Jurkat, Clone E6-1 (cell line): ENCODE results near the gene LSM7.

Source experiments
- DNase-seq: peaks from one replicate; pipeline ENCODE4 v3.0.0-alpha.2; 2011; ENCODE audit warnings: low read depth, low spot score
- H3K4me3 ChIP-seq: 2 replicates; pipeline ENCODE4 v1.5.1; 2011; ENCODE audit warnings: mild to moderate bottlenecking, low read length, control low read depth, moderate library complexity

LSM7 gene

DNA sequence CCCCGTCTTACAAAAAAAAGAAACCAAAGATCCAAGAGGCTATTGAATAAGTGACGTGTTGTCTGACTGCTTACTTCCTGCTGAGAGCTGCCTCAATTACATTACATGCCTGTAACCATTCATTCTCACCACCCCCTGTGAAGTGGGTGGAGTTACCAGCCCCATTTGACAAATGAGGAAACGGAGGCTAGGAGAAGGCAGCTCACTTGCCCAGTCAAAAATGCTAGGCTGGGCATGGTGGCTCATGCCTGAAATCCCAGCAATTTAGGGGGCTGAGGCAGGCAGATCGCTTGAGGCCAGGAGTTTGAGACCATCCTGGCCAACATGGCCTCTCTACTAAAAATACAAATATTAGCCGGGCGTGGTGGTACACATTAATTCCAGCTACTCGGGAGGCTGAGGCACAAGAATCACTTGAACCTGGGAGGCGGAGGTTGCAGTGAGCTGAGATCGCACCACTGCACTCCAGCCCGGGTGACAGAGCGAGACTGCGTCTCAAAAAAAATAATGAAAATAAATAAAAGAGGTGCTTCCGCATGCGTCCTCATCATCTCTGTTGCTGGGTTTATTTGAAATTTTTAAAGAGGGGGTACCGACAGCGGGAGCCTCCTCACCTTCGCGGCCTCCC, 499 bp downstream of the LSM7 start:
- DNase-seq, result peak; percentile 93
- peak overlapping the region; percentile 91 for H3K4me3 ChIP-seq

DNA sequence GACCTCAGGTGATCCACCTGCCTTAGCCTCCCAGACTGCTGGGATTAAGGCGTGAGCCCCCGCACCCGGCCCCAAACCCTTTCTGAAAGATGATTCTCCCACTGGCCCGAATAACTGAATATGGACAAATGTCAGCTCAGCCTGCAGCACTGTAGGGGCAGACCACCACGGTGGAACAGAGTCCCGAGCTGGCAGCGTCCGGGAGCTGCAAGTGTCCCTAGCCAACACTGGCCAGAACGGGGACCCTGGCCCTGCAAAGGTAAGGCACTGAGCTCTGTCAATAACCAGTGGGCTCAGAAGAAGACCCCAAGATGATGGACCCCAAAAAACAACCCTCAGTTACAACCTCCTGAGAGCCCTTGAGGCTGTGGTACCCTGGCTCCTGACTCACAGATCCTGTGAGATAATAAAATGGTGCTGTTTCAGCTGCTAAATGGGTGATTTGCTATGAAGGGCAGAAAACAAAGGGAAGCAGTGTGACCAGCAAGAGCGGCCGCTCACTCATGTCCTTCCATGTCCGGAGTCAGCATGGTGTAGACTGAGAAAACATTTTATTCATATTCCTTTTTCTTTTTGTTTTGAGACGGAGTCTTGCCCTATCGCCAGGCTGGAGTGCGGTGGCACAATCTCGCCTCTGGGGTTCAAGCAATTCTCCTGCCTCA, 1.6 kb downstream of the LSM7 start:
- DNase-seq, result no peak
- H3K4me3 ChIP-seq, result peak overlapping the region; percentile 91

DNA sequence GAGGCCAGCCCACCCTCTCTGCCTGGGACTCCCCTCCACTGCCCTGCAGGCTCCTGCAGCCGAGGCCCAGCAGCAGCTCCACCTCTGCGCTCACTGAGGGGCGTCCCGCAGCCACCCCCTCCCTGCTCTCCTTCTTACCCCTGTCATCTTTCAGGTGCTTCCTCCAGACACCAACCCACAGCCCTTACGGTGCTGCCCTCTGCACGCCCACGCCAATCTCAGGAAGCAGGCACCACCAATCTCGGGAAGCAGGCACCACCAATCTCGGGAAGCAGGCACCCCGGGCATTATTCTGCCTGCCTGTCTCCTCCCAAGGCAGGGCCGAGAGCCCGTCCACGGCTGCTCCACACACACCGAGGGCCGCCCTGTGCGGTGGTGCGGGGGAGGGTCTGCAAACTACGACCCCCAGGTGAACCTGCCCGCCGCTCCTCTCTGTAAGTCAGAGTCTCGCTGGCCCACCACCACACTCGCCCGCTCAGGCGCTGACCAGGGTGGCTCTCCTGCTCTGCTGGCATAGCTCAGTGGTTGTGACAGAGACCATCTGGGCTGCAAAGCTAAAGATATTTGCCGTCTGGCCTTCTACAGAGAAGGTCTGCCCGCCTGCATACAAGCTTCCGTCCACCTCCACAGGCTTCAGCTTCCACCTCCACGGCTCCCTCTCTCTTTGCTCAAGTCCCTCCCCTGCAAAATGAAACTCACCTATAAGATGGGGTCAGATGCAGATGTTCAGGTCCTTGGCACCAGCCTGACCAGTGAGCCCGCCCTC, 2.9 kb downstream of the LSM7 start:
- no peak overlapping the region for H3K4me3 ChIP-seq
- DNase-seq, result no peak

DNA sequence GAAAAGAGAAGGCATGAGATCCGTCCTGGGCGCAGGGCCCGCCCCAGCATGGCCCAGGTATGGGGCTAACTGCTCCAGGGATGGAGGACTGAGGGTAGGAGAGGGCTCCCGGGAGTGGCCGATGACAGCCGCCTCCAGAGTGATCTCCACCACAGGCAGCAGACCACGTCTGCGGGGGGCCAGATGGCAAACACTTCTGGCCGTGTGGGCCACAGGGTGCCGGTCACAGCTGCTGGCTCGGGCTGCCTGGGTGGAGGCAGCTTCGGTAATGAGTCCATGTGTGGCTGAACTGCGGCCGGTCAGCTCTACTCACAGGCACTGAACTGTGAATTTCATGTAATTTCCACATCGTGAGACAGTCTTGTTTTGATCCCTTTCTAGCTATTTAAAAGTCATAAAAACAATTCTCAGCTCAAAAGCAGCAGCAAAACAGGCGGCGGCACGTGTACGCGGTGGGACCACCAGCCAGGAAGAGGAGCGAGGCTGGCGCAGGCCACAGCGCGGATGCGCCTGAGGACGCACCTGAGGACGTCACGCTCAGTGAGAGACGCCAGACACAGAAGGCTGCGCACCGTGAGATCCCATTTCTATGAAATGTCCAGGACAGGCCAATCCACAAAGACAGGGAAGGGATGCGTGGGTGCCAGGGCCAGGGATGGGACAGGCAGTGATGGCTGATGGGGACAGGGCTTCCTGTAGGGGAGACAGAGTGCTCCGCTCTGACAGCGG, 4.0 kb downstream of the LSM7 start:
- DNase-seq, result no peak
- no peak overlapping the region for H3K4me3 ChIP-seq

DNA sequence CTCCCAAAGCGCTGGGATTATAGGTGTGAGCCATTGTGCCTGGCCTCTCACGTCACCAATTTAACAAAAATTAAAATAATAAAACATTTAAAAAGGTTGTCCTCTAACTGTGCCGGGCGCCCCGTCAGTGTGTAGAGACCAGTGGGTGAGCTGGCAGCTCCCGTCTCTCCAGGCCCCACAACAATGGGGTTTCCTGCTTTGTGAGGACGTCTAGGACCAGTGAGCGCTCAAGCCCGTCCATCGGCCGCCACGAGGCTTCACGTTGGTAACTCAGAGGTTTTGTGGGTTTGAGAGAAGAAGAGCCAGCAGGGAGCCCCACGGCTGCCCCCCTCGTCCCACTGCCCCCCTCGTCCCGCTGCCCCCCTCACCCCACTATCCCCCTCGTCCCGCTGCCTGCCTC, 4.7 kb downstream of the LSM7 start:
- no peak for DNase-seq
- no peak overlapping the region for H3K4me3 ChIP-seq

DNA sequence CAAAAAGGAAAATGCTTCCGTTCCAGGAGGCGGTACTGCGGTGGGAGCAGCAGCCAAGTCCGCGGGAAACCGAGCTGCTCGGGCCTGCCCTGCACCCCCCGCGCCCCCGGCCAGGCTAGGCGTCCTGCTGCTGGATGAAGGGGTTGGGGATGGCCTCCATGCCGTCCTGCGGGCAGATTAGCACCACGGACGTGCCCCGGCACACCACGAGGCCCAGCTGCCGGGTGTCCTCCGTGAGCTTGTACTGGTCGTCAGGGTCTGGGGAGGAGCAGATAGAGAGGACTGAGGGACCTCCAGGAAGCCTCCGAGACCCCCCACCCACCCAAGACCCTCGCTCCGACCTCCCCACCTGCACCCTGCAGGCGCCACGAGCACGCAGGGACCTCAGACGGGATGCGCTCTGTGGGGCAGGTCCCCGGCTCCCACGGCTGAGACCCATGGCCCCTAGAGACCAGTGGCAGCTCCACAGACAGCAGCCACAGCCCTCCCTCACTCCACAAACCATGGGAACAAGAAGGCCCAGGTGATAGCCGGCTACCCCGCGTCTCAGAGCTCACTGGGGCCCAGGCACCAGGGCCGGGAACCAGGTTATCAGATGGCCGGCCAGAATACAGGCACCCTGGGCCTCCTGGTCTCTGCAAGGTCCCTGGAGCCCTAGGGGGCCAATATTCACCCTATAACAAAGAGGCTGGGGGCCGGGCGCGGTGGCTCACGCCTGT, 6.7 kb downstream of the LSM7 start:
- no peak for DNase-seq
- H3K4me3 ChIP-seq, result no peak overlapping the region

DNA sequence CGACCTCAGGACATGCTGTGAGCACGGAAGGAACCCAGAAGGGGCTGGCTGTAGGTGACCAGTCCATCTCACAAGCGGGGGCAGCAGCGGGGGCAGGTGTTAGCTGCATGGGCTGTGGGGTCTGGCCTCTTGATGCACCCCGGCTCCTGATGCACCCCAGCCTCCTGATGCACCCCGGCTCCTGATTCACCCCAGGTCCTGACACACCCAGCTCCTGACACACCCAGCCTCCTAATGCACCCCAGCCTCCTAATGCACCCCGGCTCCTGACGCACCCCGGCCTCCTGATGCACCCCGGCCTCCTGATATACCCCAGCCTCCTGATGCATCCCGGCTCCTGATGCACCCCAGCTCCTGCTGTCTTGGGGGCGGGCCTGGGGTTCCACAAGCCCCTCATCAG, 7.4 kb downstream of the LSM7 start:
- no peak for DNase-seq
- H3K4me3 ChIP-seq, result no peak overlapping the region

DNA sequence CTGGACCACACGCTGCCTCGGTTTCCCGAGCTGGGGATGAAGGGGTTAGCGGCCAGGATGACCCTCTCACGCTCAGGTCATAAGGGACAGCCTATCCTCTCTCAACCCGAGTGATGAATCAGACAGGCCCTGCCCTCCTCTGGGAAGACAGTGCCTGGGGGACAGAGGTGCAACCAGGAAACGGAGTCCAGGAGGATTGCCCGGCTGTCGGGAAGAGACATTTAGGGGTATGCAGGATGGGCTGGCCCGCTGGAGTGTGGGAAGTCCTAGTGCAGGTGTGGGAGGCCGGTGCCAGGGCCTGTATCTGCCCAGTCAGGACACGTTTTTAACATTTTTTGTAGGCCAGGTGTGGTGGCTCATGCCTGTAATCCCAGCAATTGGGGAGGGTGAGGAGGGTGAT, 8.3 kb downstream of the LSM7 start:
- no peak for DNase-seq
- no peak overlapping the region for H3K4me3 ChIP-seq

DNA sequence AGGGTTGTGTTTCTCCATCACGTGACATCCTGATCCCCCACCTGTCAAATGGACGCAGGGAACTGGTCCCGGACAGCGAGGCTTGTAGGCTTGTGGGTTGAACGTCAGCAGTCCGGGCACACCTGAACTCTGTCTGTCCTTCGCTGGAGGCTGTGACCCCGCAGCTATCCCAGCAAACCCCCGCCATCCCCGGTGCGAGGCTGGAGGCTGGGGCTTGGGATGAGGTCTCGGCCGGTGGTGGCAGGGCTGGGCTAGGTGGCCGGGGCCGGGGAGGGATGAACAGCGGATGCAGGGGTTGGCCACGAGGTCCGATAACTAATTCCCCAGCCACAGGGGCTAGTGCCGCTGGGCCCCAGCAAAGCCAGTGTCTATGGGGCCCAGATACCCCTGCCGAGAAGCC, 8.8 kb downstream of the LSM7 start:
- no peak for DNase-seq
- H3K4me3 ChIP-seq, result no peak overlapping the region

DNA sequence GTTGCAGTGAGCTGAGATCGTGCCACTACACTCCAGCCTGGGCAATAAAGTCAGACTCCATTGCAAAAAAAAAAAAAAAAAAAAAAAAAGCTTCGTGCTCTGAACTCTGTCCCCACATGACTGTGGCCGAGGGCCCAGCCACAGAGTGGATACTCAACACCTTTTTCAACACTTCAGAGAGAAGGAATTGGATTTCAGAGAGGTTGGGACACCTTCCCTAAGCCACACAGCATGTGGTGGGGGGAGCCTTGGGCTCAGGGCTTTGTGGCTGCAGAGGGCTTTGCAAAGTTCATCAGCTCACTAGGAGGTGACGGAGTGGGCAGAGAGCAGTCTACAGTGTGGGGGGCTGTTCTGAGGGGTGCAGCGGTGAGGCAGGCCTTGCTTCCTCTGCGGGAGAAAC, 9.5 kb downstream of the LSM7 start:
- H3K4me3 ChIP-seq, result no peak overlapping the region
- DNase-seq, result no peak

DNA sequence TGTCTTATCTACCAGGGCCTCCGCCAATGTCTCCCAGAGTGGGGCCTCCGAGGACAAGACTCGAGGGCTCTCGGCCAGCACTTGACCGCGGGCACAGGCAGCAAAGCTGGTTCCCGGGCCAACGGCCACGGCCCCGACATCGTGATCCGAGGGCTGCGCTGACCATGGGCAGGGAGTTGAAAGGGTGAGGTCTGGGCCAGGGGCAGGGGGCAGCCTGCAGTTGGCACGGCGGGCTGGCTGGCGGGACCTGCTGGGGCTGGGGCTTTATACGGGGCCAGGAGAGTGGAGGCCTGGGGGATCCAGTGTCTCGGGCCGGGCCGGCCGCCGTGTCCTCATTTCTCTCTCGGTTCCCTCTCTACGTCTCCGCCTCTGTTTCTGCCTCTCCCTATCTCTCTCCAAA, 10.6 kb downstream of the LSM7 start:
- no peak for DNase-seq
- H3K4me3 ChIP-seq, result no peak overlapping the region

DNA sequence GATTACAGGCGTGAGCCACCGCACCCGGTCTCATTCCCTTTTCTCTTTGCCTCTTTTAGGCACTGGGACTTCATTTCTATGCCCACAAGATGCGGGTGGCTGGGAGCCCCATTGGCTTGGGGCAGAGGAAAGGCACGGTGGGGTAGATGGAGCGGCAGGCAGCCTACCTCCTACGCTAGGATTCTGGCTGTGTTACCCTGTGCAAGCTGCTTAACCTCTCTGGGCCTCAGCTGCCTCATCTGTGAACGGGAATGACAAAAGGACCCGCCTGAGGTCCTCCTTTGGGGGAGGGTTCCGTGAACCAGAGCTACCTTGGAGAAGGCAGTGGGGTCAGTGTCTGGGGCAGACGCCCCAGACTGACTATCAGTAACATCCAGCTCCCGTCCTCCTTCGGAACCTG, 11.1 kb downstream of the LSM7 start:
- DNase-seq, result no peak
- no peak overlapping the region for H3K4me3 ChIP-seq

DNA sequence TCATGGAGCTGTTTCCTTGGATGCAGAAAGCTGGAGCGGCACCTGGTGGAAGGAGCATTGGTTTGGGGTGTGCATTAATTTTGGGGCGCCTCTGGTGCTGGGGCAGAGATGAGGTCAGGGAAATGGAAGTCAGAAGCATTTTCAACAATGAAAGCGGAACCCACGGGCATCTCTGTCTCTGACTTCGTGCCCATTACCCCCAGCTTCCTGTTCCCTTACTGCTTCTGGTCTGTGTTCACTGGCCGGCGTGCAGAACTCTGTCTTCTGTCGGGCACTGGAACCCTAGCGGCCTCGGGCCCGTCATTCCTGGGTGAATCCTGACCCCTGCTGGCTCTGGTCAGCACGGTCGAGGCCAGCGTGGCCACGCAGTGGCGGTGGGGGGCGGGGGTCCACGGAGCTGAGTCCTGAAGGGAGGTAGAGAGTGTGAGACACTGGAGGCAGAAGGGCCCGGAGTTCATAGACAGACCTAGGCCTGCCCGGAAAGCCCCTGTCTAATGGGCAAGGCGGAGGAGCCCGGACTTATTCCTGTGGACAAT, 12.5 kb downstream of the LSM7 start:
- no peak for DNase-seq
- no peak overlapping the region for H3K4me3 ChIP-seq

DNA sequence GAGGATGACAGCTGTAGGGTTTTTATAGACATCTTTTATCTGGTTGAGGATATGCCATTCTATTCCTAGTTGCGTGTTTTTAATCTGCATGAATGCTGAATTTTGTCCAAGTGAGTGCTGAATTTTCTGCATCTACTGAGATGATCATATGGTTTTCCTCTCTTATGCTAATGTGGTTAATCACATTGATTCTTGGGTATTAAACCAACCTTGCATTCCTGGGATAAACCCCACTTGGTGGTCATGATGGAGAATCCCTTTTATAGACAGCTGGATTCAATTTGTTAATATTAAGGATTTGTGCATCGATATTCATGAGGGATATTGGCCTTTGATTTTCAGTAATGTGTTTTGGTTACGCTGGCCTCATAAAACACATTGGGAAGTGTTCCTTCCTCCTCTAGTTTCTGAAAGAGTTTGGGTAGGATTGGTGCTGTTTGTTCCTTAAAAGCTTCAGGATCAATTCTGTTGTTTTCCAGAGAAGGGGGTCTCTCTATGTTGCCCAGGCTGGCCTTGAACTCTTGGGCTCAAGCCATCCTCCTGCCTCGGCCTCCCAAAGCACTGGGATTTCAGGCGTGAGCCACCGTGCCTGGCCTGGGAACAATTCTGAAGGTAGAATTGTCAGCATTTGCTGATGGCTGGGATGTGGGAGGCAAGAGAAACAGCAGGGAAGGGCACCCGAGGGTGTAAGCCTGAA, 13.1 kb downstream of the LSM7 start:
- no peak overlapping the region for H3K4me3 ChIP-seq
- DNase-seq, result no peak

DNA sequence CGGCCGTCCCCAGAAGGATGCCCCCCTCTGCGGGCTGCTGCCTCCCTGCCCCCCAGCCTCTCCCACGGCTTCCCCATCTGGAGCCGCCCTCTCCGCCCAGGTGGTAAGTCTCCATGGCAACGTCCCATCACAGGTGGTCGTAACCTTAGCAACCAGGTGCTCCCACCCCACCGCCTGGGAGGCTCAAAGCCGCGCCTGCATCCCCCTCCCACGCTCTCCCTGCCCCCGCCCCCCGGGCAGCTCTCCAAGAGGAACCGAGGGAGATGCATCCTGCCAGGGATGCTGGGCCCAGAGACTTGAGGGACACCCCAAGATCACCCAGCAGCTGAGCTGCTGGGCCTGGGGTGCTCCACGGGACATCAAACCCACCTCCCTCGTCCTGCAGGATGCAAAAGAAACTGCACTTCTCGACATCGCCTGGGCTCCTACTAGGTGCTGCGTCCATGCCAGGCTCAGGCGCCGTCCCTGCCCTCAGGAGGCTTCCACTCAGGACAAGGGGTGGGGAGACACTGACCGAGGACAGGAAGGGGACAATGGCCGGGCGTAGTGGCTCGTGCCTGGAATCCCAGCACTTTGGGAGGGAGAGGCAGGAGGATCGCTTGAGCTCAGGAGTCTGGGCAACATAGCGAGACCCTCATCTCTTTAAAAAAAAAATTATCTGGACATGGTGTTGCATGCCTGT, 15.4 kb downstream of the LSM7 start:
- DNase-seq, result no peak
- H3K4me3 ChIP-seq, result no peak overlapping the region

DNA sequence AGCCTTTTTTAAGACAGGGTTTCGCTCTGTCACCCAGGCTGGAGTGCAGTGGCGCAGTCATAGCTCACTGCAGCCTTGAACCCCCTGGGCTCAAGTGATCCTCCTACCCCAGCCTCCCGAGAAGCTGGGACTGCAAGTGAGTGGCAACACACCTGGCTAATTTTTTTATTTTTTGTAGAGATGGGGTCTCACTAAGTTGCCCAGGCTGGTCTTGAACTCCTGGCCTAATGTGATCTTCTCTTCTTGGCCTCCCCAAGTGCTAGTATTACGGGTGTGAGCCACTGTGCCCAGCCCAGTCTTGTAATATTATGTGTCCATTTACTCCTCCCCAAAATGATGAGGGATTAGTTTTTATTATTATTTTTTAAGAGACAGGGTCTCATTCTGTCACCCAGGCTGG, 17.3 kb downstream of the LSM7 start:
- no peak overlapping the region for H3K4me3 ChIP-seq
- DNase-seq, result no peak

DNA sequence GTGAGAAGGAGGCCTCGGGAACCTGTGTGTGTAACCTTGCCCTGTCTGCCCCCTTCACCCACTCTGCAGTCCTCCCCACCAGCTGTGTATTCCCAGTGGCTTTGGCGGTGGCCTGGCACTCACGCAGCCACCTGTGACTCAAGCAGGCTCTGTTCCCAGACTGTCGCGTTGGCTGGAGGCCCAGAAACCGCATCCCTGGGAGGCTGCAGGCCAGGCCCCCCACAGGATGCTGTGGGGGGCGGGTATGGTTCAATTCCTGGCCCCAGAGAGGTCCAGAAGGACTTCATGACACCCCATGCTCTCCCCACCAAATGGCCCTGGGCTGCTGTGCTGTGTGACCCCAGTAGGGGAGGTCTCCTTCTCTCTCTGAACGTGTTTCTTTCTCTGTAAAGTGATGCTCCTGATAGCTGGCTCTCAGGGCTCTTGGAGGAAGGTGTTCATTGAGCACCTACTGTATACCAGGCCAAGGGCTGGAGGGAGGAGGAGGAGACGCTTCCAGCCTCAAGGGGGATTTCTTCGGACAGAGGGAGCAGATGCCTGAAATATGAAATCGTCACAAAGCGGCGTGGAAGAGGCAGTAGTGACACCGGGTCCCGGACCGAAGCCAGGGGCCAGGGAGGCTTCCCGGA, 18.5 kb downstream of the LSM7 start:
- DNase-seq, result no peak
- H3K4me3 ChIP-seq, result no peak overlapping the region

DNA sequence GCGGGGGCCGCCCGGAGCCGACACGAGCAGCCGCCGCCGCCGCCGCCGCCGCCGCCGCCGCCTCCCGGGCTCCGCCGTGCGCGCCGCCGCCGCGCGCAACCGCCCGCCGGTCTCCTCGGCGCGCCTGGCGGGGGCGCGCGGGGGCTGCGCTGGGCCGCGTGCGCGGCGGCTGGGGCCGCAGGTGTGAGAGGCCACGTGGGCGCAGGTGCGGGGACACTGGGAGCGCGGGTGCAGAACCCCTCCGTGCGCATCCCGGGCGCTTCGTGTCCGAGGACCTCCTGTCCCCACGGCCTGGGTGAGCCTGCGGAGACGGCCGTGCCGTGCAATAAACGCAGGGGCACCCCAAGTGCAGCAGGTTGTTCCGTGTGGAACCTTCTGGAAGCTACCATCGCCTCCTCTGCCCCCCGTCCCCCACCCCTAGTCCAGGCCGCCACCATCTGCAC, 20.3 kb downstream of the LSM7 start, which contains the start of gene LINGO3:
Gene LINGO3 (minus strand): TSS at position 41 of the 443 bp plus-strand sequence. CDS start 16,378 bp downstream, outside the sequence.
- no peak for DNase-seq
- no peak within 1 kb of the TSS for H3K4me3 ChIP-seq
